ENCODE measurements around the gene MSRB1.
"Not testable (repeated sequence)": the region's sequence is repeated elsewhere in the genome, so short reads cannot be mapped to it uniquely, and the experiment has no call there.

MSRB1 gene

GRCh38 chr16:1959269-1960039 is 16.5 kb upstream of the MSRB1 start, which contains the start of gene NDUFB10:
TSS of gene NDUFB10 (plus strand) at chr16:1959538. CDS start at chr16:1959625, 87 bp downstream.
- Mint-ChIP-seq H3K36me3 (ENCODE audit: low read depth) (peaks cover 33% of the 10 kb centered on the region), H3K4me3 (peak within 1 kb of the TSS; percentile 97), H3K4me1 (ENCODE audit: low read depth) (peaks cover 35% of the 10 kb centered on the region), H3K27me3 (ENCODE audit: low read depth) (no peaks in the 10 kb centered on the region), H3K9me3 (no peaks in the 10 kb centered on the region), H3K27ac (peak within 1 kb of the TSS; percentile 96)

- Mint-ChIP-seq H3K4me1 (ENCODE audit: low read depth) (peaks cover 30% of the 10 kb centered on the region), H3K27ac (peak overlapping the region; percentile 47), H3K36me3 (ENCODE audit: low read depth) (peaks cover 28% of the 10 kb centered on the region), H3K4me3 (peak overlapping the region; percentile 97), H3K27me3 (ENCODE audit: low read depth) (no peaks in the 10 kb centered on the region), H3K9me3 (no peaks in the 10 kb centered on the region)
These were observed 15.8 kb upstream of the MSRB1 start for GRCh38 chr16:1958715-1959268.

- not testable (repeated sequence) for H3K4me3 Mint-ChIP-seq; H3K9me3 Mint-ChIP-seq; H3K27me3 Mint-ChIP-seq (ENCODE audit: low read depth); H3K27ac Mint-ChIP-seq
- Mint-ChIP-seq H3K4me1 (ENCODE audit: low read depth) (peaks cover 26% of the 10 kb centered on the region), H3K36me3 (ENCODE audit: low read depth) (peaks cover 24% of the 10 kb centered on the region)
These were observed 15.1 kb upstream of the MSRB1 start for GRCh38 chr16:1958143-1958491.

- H3K36me3 Mint-ChIP-seq (ENCODE audit: low read depth), result peaks cover 19% of the 10 kb centered on the region
- H3K27me3 Mint-ChIP-seq (ENCODE audit: low read depth); H3K4me3 Mint-ChIP-seq; H3K9me3 Mint-ChIP-seq; H3K27ac Mint-ChIP-seq: not testable (repeated sequence)
- H3K4me1 Mint-ChIP-seq (ENCODE audit: low read depth), result peaks cover 24% of the 10 kb centered on the region
These were observed 14.6 kb upstream of the MSRB1 start for GRCh38 chr16:1957434-1958142.

GRCh38 chr16:1953734-1954133 is 10.7 kb upstream of the MSRB1 start:
- Mint-ChIP-seq H3K27ac (no peak overlapping the region), H3K4me3 (no peak overlapping the region), H3K4me1 (ENCODE audit: low read depth) (no peaks in the 10 kb centered on the region), H3K27me3 (ENCODE audit: low read depth) (peaks cover 7% of the 10 kb centered on the region), H3K9me3 (no peaks in the 10 kb centered on the region), H3K36me3 (ENCODE audit: low read depth) (no peaks in the 10 kb centered on the region)

GRCh38 chr16:1950559-1950958 is 7.6 kb upstream of the MSRB1 start:
- peaks cover 7% of the 10 kb centered on the region for H3K27me3 Mint-ChIP-seq (ENCODE audit: low read depth)
- H3K9me3 Mint-ChIP-seq, result no peaks in the 10 kb centered on the region
- no peaks in the 10 kb centered on the region for H3K4me1 Mint-ChIP-seq (ENCODE audit: low read depth)
- H3K36me3 Mint-ChIP-seq (ENCODE audit: low read depth), result no peaks in the 10 kb centered on the region
- no peak overlapping the region for H3K4me3 Mint-ChIP-seq
- H3K27ac Mint-ChIP-seq, result no peak overlapping the region

GRCh38 chr16:1950047-1950446 is 7.0 kb upstream of the MSRB1 start:
- no peaks in the 10 kb centered on the region for H3K4me1 Mint-ChIP-seq (ENCODE audit: low read depth)
- H3K9me3 Mint-ChIP-seq, result no peaks in the 10 kb centered on the region
- H3K36me3 Mint-ChIP-seq (ENCODE audit: low read depth), result no peaks in the 10 kb centered on the region
- H3K4me3 Mint-ChIP-seq, result no peak overlapping the region
- H3K27me3 Mint-ChIP-seq (ENCODE audit: low read depth), result peaks cover 7% of the 10 kb centered on the region
- H3K27ac Mint-ChIP-seq, result no peak overlapping the region

GRCh38 chr16:1949507-1949906 is 6.5 kb upstream of the MSRB1 start:
- Mint-ChIP-seq H3K36me3 (ENCODE audit: low read depth) (no peaks in the 10 kb centered on the region), H3K4me3 (no peak overlapping the region), H3K27me3 (ENCODE audit: low read depth) (peaks cover 7% of the 10 kb centered on the region), H3K9me3 (no peaks in the 10 kb centered on the region), H3K4me1 (ENCODE audit: low read depth) (peaks cover under 1% of the 10 kb centered on the region), H3K27ac (no peak overlapping the region)

GRCh38 chr16:1947369-1947670 is 4.3 kb upstream of the MSRB1 start:
- Mint-ChIP-seq H3K4me1 (ENCODE audit: low read depth) (peaks cover 6% of the 10 kb centered on the region), H3K27me3 (ENCODE audit: low read depth) (peaks cover 2% of the 10 kb centered on the region), H3K36me3 (ENCODE audit: low read depth) (no peaks in the 10 kb centered on the region), H3K9me3 (no peaks in the 10 kb centered on the region), H3K4me3 (no peak overlapping the region), H3K27ac (no peak overlapping the region)

- no peaks in the 10 kb centered on the region for H3K36me3 Mint-ChIP-seq (ENCODE audit: low read depth)
- no peak overlapping the region for H3K4me3 Mint-ChIP-seq
- peaks cover 11% of the 10 kb centered on the region for H3K4me1 Mint-ChIP-seq (ENCODE audit: low read depth)
- H3K9me3 Mint-ChIP-seq, result no peaks in the 10 kb centered on the region
- H3K27ac Mint-ChIP-seq, result no peak overlapping the region
- no peaks in the 10 kb centered on the region for H3K27me3 Mint-ChIP-seq (ENCODE audit: low read depth)
These were observed 3.7 kb upstream of the MSRB1 start for GRCh38 chr16:1946495-1947368.

GRCh38 chr16:1945559-1946391 is 2.8 kb upstream of the MSRB1 start:
- Mint-ChIP-seq H3K4me1 (ENCODE audit: low read depth) (peaks cover 17% of the 10 kb centered on the region), H3K4me3 (no peak overlapping the region), H3K36me3 (ENCODE audit: low read depth) (peaks cover 1% of the 10 kb centered on the region), H3K27me3 (ENCODE audit: low read depth) (no peaks in the 10 kb centered on the region), H3K27ac (no peak overlapping the region), H3K9me3 (no peaks in the 10 kb centered on the region)

GRCh38 chr16:1944612-1945199 is 1.7 kb upstream of the MSRB1 start:
- Mint-ChIP-seq H3K27ac (peak overlapping the region; percentile 80), H3K9me3 (no peaks in the 10 kb centered on the region), H3K36me3 (ENCODE audit: low read depth) (peaks cover 1% of the 10 kb centered on the region), H3K27me3 (ENCODE audit: low read depth) (no peaks in the 10 kb centered on the region), H3K4me1 (ENCODE audit: low read depth) (peaks cover 17% of the 10 kb centered on the region), H3K4me3 (peak overlapping the region; percentile 84)

- peaks cover 17% of the 10 kb centered on the region for H3K4me1 Mint-ChIP-seq (ENCODE audit: low read depth)
- no peaks in the 10 kb centered on the region for H3K27me3 Mint-ChIP-seq (ENCODE audit: low read depth)
- peak overlapping the region; percentile 80 for H3K27ac Mint-ChIP-seq
- peaks cover 7% of the 10 kb centered on the region for H3K36me3 Mint-ChIP-seq (ENCODE audit: low read depth)
- peak overlapping the region; percentile 84 for H3K4me3 Mint-ChIP-seq
- no peaks in the 10 kb centered on the region for H3K9me3 Mint-ChIP-seq
These were observed 771 bp downstream of the MSRB1 start for GRCh38 chr16:1942047-1942809.
